Natural killer cell treated with Interleukin-12 subunit alpha and Interleukin-12 subunit beta and Interleukin-15 and Interleukin-18, amount 100 ng/mL, for 72 hours (primary cell): ENCODE results near the gene MAT1A. TPM values are rescaled to one million over a fixed set of nuclear protein-coding genes. Genes with fewer than 3 reads are reported as not detected.
"Not testable (repeated sequence)": the region's sequence is repeated elsewhere in the genome, so short reads cannot be mapped to it uniquely, and the experiment has no call there.

Experiments used
- ATAC-seq, 2 donors: fragments of 150-1000 bp; cut with Tn5 transposase in 1 of 2; sonication (Bioruptor Pico), chemical (Tn5 transposase) in 1 of 2; 2 replicates each; pipeline ENCODE4 v1.10.0; 2021
- DNase-seq: peaks from one replicate; pipeline ENCODE4 v3.0.0; 2022; ENCODE audit warnings: low spot score
- H3K27ac Mint-ChIP-seq, 2 donors: 1 replicate in 1 of 2; 2 replicates in 1 of 2; pipeline ENCODE4 v1.8.0; 2022; ENCODE audit warnings: mixed read lengths in 2 of 2, mild to moderate bottlenecking in 1 of 2, moderate library complexity in 1 of 2
- H3K27me3 Mint-ChIP-seq, 2 donors: 1 replicate in 1 of 2; 2 replicates in 1 of 2; pipeline ENCODE4 v1.8.0; 2022; ENCODE audit warnings: mixed read lengths in 2 of 2
- H3K36me3 Mint-ChIP-seq: one replicate; pipeline ENCODE4 v1.8.0; 2022; ENCODE audit warnings: mixed read lengths
- H3K4me1 Mint-ChIP-seq, 2 donors: 1 replicate in 1 of 2; 2 replicates in 1 of 2; pipeline ENCODE4 v1.8.0; 2022; ENCODE audit warnings: low read depth in 2 of 2, mixed read lengths in 2 of 2, mild to moderate bottlenecking in 1 of 2
- H3K4me3 Mint-ChIP-seq: one replicate; pipeline ENCODE4 v1.8.0; 2022; ENCODE audit warnings: mixed read lengths
- H3K9me3 Mint-ChIP-seq: 2 replicates; pipeline ENCODE4 v1.8.0; 2022; ENCODE audit warnings: mixed read lengths
- total RNA-seq, 2 donors: library from RNA; stranded (reverse); gene quantifications; one replicate each; pipeline ENCODE4 v1.2.3, GENCODE V29; 2022

MAT1A gene
- total RNA-seq, 2 donors from 2014 or later, result not detected

- not testable (repeated sequence) for ATAC-seq, H3K9me3 Mint-ChIP-seq, H3K27ac Mint-ChIP-seq, DNase-seq, H3K27me3 Mint-ChIP-seq, H3K4me3 Mint-ChIP-seq, H3K36me3 Mint-ChIP-seq
- peaks cover 12 to 18% of the 10 kb centered on the region in 2 donors for H3K4me1 Mint-ChIP-seq
Observed at GRCh38 chr10:80250399-80250798, 39.1 kb downstream of the MAT1A start.

- not testable (repeated sequence) for H3K36me3 Mint-ChIP-seq, H3K27ac Mint-ChIP-seq, H3K27me3 Mint-ChIP-seq, H3K4me3 Mint-ChIP-seq, ATAC-seq, H3K9me3 Mint-ChIP-seq, DNase-seq
- H3K4me1 Mint-ChIP-seq, result peaks cover 12 to 18% of the 10 kb centered on the region in 2 donors
Observed at GRCh38 chr10:80249906-80250305, 39.6 kb downstream of the MAT1A start.

GRCh38 chr10:80247611-80248010 lies 41.8 kb downstream of the MAT1A start:
- not testable (repeated sequence) for ATAC-seq, H3K36me3 Mint-ChIP-seq, DNase-seq, H3K4me3 Mint-ChIP-seq, H3K9me3 Mint-ChIP-seq, H3K27ac Mint-ChIP-seq, H3K4me1 Mint-ChIP-seq
- peaks cover 0 to 11% of the 10 kb centered on the region in 2 donors for H3K27me3 Mint-ChIP-seq

- not testable (repeated sequence) for H3K27ac Mint-ChIP-seq, DNase-seq, ATAC-seq, H3K4me1 Mint-ChIP-seq, H3K9me3 Mint-ChIP-seq, H3K4me3 Mint-ChIP-seq, H3K36me3 Mint-ChIP-seq
- peaks cover 0 to 11% of the 10 kb centered on the region in 2 donors for H3K27me3 Mint-ChIP-seq
Observed at GRCh38 chr10:80244371-80244770, 45.1 kb downstream of the MAT1A start.

- H3K4me3 Mint-ChIP-seq, ATAC-seq, DNase-seq, H3K36me3 Mint-ChIP-seq, H3K27ac Mint-ChIP-seq, H3K4me1 Mint-ChIP-seq, H3K9me3 Mint-ChIP-seq: not testable (repeated sequence)
- peaks cover 0 to 11% of the 10 kb centered on the region in 2 donors for H3K27me3 Mint-ChIP-seq
Observed at GRCh38 chr10:80242341-80242740, 47.1 kb downstream of the MAT1A start.

DNA sequence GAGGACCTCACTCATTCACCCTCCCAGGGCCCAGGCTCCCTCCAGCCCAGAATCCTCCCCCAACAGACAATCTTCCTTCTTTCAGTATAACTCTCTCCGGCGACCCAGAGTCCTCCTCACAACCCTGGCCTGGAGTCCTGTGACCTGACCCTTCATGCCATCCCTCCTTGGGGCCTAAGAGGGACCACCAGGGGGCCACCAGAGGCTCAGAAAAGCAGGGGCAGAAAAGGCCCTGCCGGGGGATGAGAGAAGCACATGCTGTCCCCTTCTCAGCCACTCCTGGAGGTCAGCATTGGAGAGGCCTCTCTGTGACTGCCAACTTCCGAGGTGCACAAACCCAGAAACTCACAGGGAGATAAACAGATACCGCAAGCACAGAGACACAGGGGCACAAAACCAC lies 53.0 kb downstream of the MAT1A start:
- not testable (repeated sequence) for H3K4me3 Mint-ChIP-seq, DNase-seq, H3K9me3 Mint-ChIP-seq, H3K4me1 Mint-ChIP-seq, H3K27ac Mint-ChIP-seq, H3K36me3 Mint-ChIP-seq, H3K27me3 Mint-ChIP-seq, ATAC-seq

GRCh38 chr10:80234331-80235235 lies 54.9 kb downstream of the MAT1A start:
- H3K4me3 Mint-ChIP-seq, H3K27ac Mint-ChIP-seq, H3K4me1 Mint-ChIP-seq, H3K36me3 Mint-ChIP-seq, H3K27me3 Mint-ChIP-seq, DNase-seq, H3K9me3 Mint-ChIP-seq: not testable (repeated sequence)
- peak; percentile 34 to 68 for ATAC-seq

GRCh38 chr10:80233871-80234270 lies 55.6 kb downstream of the MAT1A start:
- H3K36me3 Mint-ChIP-seq, H3K4me1 Mint-ChIP-seq, DNase-seq, H3K4me3 Mint-ChIP-seq, H3K27ac Mint-ChIP-seq, H3K27me3 Mint-ChIP-seq, H3K9me3 Mint-ChIP-seq, ATAC-seq: not testable (repeated sequence)

DNA sequence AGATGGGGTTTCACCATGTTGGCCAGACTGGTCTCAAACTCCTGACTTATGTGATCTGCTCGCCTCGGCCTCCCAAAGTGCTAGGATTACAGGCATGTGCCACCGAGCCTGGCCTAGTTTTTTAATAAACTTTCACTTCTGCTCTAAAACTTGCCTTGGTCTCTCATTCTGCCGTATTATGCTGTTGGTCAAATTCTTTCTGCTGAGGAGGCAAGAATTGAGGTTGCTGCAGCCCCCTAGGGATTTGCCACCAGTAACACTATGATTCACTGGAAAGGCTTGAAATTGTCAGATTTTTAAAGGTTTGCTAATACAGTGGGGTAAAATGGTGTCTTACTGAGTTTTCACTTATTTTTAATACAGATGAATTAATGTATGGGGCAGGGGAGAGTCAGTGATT lies 62.7 kb downstream of the MAT1A start:
- not testable (repeated sequence) for H3K4me1 Mint-ChIP-seq, H3K4me3 Mint-ChIP-seq, H3K36me3 Mint-ChIP-seq, DNase-seq, H3K27me3 Mint-ChIP-seq, H3K27ac Mint-ChIP-seq, ATAC-seq, H3K9me3 Mint-ChIP-seq

- H3K27ac Mint-ChIP-seq, H3K9me3 Mint-ChIP-seq, H3K36me3 Mint-ChIP-seq, H3K4me3 Mint-ChIP-seq, ATAC-seq, H3K4me1 Mint-ChIP-seq, H3K27me3 Mint-ChIP-seq, DNase-seq: not testable (repeated sequence)
Observed at GRCh38 chr10:80223031-80223419, 66.4 kb downstream of the MAT1A start.

Other genes with a start within 250 kb of the MAT1A start
- 10 to 100 TPM in 1 of 2 donors, 1 to 10 TPM in 1; 8.3 to 13.2 TPM for gene TMEM254, start 211.0 kb downstream of the MAT1A start, total RNA-seq
- not detected for gene PLAC9, start 156.9 kb downstream of the MAT1A start, total RNA-seq
- gene ANXA11, start 84.1 kb downstream of the MAT1A start, total RNA-seq, result 100 to 1,000 TPM; 134 to 166 TPM
- not detected for gene DYDC1, start 67.1 kb upstream of the MAT1A start, total RNA-seq
- gene DYDC2, start 67.1 kb upstream of the MAT1A start, total RNA-seq, result not detected
- gene PRXL2A, start 118.9 kb upstream of the MAT1A start, total RNA-seq, result 1 to 10 TPM; 6.4 to 9.7 TPM
- gene TSPAN14, start 164.7 kb upstream of the MAT1A start, total RNA-seq, result 10 to 100 TPM; 56.5 to 76.6 TPM
- gene SH2D4B, start 248.2 kb upstream of the MAT1A start, total RNA-seq, result under 1 TPM; 0.25 to 0.40 TPM